Calu3 (cell line): ENCODE data around the gene OOSP4A. TPM values are rescaled to one million over a fixed set of nuclear protein-coding genes. Genes with fewer than 3 reads are reported as not detected.
A peak's percentile ranks its signal among the peaks of the same experiment; 100 is the strongest.

Experiments
- BruUV-seq: library from RNA; stranded (reverse); fragments of 400-500 nt; replicated peaks from 2 replicates; lab custom pipeline; 2021; lab: Mats Ljungman, UMichigan
- CTCF ChIA-PET: fragments of 300-600 bp; sonication (Branson Sonifier 250); formaldehyde crosslinking; loops from one replicate; lab custom pipeline; 2022; ENCODE audit warnings: antibody characterized with exemption; lab: Charles Lee
- DNase-seq: peaks from one replicate; pipeline ENCODE4 v3.0.0; 2022
- H3K27ac Mint-ChIP-seq: one replicate; pipeline ENCODE4 v1.8.0; 2022; ENCODE audit warnings: mixed read lengths; ENCODE audit not compliant: unreplicated experiment
- H3K27me3 Mint-ChIP-seq: one replicate; pipeline ENCODE4 v1.8.0; 2022; ENCODE audit warnings: mixed read lengths; ENCODE audit not compliant: unreplicated experiment
- H3K36me3 Mint-ChIP-seq: one replicate; pipeline ENCODE4 v1.8.0; 2022; ENCODE audit warnings: mild to moderate bottlenecking, moderate library complexity, mixed read lengths; ENCODE audit not compliant: insufficient read depth, unreplicated experiment
- H3K4me1 Mint-ChIP-seq: one replicate; pipeline ENCODE4 v1.8.0; 2022; ENCODE audit warnings: mild to moderate bottlenecking, low read depth, mixed read lengths; ENCODE audit not compliant: unreplicated experiment
- H3K4me3 Mint-ChIP-seq: one replicate; pipeline ENCODE4 v1.8.0; 2022; ENCODE audit warnings: mild to moderate bottlenecking, low read depth, moderate library complexity, mixed read lengths; ENCODE audit not compliant: unreplicated experiment
- H3K9me3 Mint-ChIP-seq: one replicate; pipeline ENCODE4 v1.8.0; 2022; ENCODE audit warnings: low read depth, mixed read lengths; ENCODE audit not compliant: unreplicated experiment
- intact Hi-C: fragments of 100-400 bp; cut with micrococcal nuclease; formaldehyde crosslinking; loops from one replicate; pipeline ENCODE4 v1.10.0; 2022; ENCODE audit not compliant: unreplicated experiment
- total RNA-seq: library from RNA; stranded (reverse); gene quantifications from 2 replicates; pipeline ENCODE4 v1.2.3, GENCODE V29; 2022
- TF ChIP-seq, protein P1 (sequence below): fragments of 200-600 bp; IDR thresholded peaks from one replicate; pipeline ENCODE4 v1.8.0; 2022; ENCODE audit warnings: antibody characterized with exemption; ENCODE audit not compliant: unreplicated experiment

OOSP4A gene
- total RNA-seq, 1 experiment from 2014 or later, result not detected

DNA sequence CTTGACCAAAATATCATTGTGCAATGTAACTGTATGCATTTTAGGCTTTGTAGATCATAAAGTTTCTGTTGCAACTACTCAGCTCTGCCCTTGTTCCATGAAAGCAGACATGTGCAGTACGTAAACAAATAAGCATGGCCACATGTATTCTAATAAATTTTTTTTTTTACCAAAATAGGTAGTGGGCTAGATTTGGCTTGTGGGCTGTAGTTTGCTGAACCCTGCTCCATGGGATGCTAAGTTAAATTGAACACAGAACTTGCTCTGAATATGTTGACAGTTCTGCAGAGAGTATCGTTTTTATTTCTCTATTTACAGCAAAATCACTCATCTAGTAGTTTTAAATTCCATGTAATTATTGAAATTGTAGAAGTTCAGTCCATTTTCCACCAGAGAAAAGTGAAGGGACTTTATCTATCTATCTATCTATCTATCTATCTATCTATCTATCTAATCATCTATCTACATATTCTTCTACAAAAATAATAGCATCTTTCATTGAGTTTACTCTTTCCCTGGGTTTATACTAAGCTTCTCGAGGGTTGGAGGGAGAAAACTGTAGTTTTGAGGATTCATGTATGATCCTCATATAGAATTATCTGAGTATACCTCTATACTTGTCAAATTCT, 9.5 kb upstream of the OOSP4A start:
- Mint-ChIP-seq H3K36me3 (no peaks in the 10 kb centered on the region), H3K9me3 (peaks cover 8% of the 10 kb centered on the region), H3K27ac (peak overlapping the region; percentile 77), H3K4me3 (no peak overlapping the region), H3K27me3 (no peaks in the 10 kb centered on the region), H3K4me1 (peaks cover 26% of the 10 kb centered on the region)
- CTCF ChIA-PET, result no interaction called here
- BruUV-seq, result no TSS peak
- TF ChIP-seq, protein P1, sequence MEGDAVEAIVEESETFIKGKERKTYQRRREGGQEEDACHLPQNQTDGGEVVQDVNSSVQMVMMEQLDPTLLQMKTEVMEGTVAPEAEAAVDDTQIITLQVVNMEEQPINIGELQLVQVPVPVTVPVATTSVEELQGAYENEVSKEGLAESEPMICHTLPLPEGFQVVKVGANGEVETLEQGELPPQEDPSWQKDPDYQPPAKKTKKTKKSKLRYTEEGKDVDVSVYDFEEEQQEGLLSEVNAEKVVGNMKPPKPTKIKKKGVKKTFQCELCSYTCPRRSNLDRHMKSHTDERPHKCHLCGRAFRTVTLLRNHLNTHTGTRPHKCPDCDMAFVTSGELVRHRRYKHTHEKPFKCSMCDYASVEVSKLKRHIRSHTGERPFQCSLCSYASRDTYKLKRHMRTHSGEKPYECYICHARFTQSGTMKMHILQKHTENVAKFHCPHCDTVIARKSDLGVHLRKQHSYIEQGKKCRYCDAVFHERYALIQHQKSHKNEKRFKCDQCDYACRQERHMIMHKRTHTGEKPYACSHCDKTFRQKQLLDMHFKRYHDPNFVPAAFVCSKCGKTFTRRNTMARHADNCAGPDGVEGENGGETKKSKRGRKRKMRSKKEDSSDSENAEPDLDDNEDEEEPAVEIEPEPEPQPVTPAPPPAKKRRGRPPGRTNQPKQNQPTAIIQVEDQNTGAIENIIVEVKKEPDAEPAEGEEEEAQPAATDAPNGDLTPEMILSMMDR, result no peak
- DNase-seq, result no peak
- intact Hi-C loops, result no loop called here

DNA sequence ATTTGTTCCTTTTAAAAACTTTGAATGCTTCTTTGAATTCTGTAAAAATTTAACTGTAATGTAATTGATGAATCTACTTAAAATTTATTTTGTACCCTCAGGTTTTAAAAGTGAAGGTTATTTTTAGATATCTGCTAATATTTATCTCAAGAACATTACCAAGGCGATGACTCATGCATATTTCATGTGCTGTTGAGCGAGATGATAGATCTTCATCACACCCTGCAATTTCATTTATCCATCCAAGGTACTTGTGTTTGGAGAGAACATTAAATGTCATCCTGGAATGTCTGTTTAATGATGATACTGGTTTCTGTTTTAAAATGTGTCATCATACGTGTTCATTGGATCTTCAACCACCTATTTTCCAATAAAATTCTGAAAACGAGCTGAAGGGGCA, 6.7 kb upstream of the OOSP4A start:
- no TSS peak for BruUV-seq
- Mint-ChIP-seq H3K4me3 (no peak overlapping the region), H3K4me1 (peaks cover 30% of the 10 kb centered on the region), H3K27me3 (no peaks in the 10 kb centered on the region), H3K36me3 (no peaks in the 10 kb centered on the region), H3K9me3 (no peaks in the 10 kb centered on the region), H3K27ac (no peak overlapping the region)
- intact Hi-C loops, result no loop called here
- TF ChIP-seq, protein P1, result no peak
- CTCF ChIA-PET, result no interaction called here
- DNase-seq, result no peak

DNA sequence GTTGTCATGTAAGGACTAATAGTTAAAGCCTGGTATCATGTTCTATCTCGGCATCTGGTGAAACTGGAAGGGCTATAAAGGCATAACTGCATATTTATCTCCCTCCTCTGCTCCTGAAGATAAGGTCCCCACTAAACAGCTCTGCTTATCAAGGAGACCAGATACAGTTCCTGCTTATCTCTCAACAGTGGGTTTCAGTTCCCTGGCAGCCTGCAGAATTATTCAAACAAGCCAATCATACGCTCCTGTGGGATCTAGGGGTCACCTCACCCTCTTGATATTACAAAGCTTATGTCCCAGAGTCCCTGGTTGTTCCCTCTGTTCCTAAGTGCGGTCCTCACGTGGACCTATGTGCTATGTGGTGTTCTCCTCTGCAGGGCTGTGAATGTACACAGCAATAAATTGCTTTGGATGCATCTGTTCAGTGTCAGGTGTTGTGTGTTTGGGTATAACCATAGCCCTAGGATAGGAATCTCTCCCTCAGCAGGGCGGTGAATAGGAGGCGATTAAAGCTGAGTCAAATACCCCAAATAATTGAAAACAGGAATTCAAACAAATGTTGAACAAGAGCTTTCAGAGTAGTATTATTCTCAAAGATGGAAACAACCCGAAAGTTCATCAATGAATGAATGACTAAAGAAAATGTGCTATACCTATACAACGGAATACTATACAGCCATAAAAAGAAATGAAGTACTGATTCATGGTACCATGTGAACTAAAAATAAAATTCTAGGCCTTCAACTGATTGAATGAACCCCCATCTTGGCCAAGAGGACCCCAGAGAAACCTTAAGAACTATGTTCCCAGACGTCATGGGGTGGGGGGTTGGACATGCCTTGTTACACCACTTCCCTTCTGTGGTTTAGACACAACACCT, 3.1 kb upstream of the OOSP4A start:
- no peak for DNase-seq
- Mint-ChIP-seq H3K9me3 (no peaks in the 10 kb centered on the region), H3K4me1 (peaks cover 20% of the 10 kb centered on the region), H3K27me3 (no peaks in the 10 kb centered on the region), H3K36me3 (no peaks in the 10 kb centered on the region), H3K4me3 (no peak overlapping the region), H3K27ac (no peak overlapping the region)
- intact Hi-C loops, result loop anchor here (5.0 kb wide), 2 partner anchors 93 to 167 kb away; partner anchors contain the start of gene TCN1
- BruUV-seq, result no TSS peak
- TF ChIP-seq, protein P1, result no peak
- CTCF ChIA-PET, result interaction anchor here (0.7 kb wide), 1 partner anchor 144 kb away, joined by 3 read pairs; no protein-coding TSS in a partner anchor

DNA sequence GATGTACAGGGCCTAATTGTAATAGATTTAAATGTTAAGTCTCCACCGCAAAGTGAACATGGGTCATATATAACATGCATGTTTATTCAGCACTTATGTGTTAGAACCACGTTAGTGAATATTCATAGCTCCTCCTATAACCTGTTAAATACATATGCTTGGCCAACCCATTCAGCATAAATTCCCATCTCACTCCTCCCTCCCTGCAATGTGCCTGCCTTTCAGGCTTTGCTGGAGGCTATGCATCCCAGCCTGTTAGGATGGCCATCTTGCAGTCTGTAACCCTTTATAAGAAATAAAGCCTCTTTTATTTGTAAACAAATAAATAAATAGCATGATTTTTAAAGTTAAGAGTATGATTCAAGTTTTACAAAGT, 1.7 kb upstream of the OOSP4A start:
- intact Hi-C loops, result loop anchor here (5.0 kb wide), 2 partner anchors 95 to 165 kb away; partner anchors contain the start of gene TCN1
- Mint-ChIP-seq H3K4me1 (peaks cover 9% of the 10 kb centered on the region), H3K27ac (no peak overlapping the region), H3K36me3 (no peaks in the 10 kb centered on the region), H3K9me3 (no peaks in the 10 kb centered on the region), H3K4me3 (no peak overlapping the region), H3K27me3 (no peaks in the 10 kb centered on the region)
- BruUV-seq, result no TSS peak
- CTCF ChIA-PET, result interaction anchor here (1.2 kb wide), 1 partner anchor 43 kb away, joined by 5 read pairs; no protein-coding TSS in a partner anchor
- TF ChIP-seq, protein P1, result no peak
- no peak for DNase-seq
